H1 (cell line): ENCODE results near the gene CNBD2. TPM values are rescaled to one million over a fixed set of nuclear protein-coding genes. Genes with fewer than 3 reads are reported as not detected.

Experiments used
- CTCF ChIA-PET: fragments of 300-600 bp; sonication (Branson Sonifier 250); formaldehyde crosslinking; loops from one replicate; lab custom pipeline; 2021; ENCODE audit not compliant: partially characterized antibody; lab: Charles Lee
- POLR2A ChIA-PET: fragments of 300-600 bp; sonication (Branson Sonifier 250); formaldehyde crosslinking; loops from one replicate; lab custom pipeline; 2021; ENCODE audit warnings: inconsistent platforms; ENCODE audit not compliant: partially characterized antibody; lab: Charles Lee
- DNase-seq, 2 experiments: peaks; one replicate each; pipeline versions ENCODE4 v3.0.0 to v3.0.0-alpha.2; 2010 to 2022; ENCODE audit warnings: low spot score in 2 of 2, low read depth in 1 of 2, mixed read lengths in 1 of 2
- FAIRE-seq: peaks from 2 replicates; lab custom pipeline; 2011; peaks lifted over from hg19 to GRCh38; lab: Jason Lieb, UNC
- H2AFZ ChIP-seq: 2 replicates; pipeline ENCODE4 v1.8.1; 2012; ENCODE audit warnings: low read length, inconsistent platforms
- H2AK5ac ChIP-seq: 2 replicates; pipeline ENCODE4 v1.6.1; 2013; ENCODE audit warnings: low read depth, low read length
- H2BK120ac ChIP-seq: replicated peaks from 2 replicates; pipeline ENCODE3; 2013; ENCODE audit warnings: low read depth, low read length, inconsistent platforms
- H2BK12ac ChIP-seq: 2 replicates; pipeline ENCODE4 v1.6.1; 2013; ENCODE audit warnings: low read depth, low read length
- H2BK15ac ChIP-seq: 2 replicates; pipeline ENCODE4 v1.6.1; 2013; ENCODE audit warnings: low read length
- H2BK20ac ChIP-seq: 2 replicates; pipeline ENCODE4 v1.6.1; 2013; ENCODE audit warnings: low read length
- H2BK5ac ChIP-seq: 2 replicates; pipeline ENCODE4 v1.6.1; 2013; ENCODE audit warnings: low read depth, low read length
- H3K14ac ChIP-seq: 2 replicates; pipeline ENCODE4 v1.6.1; 2013; ENCODE audit warnings: inconsistent platforms; ENCODE audit not compliant: insufficient read length
- H3K18ac ChIP-seq: 2 replicates; pipeline ENCODE4 v1.6.1; 2013; ENCODE audit warnings: low read length; ENCODE audit errors: extremely low read depth
- H3K23ac ChIP-seq: 2 replicates; pipeline ENCODE4 v1.6.1; 2013; ENCODE audit warnings: inconsistent platforms; ENCODE audit not compliant: insufficient read length
- H3K23me2 ChIP-seq: 2 replicates; pipeline ENCODE4 v1.6.1; 2013; ENCODE audit warnings: low read depth, low read length
- H3K27ac ChIP-seq: 2 replicates; pipeline ENCODE4 v1.6.1; 2011; ENCODE audit warnings: low read depth, low read length, inconsistent platforms
- H3K27me3 ChIP-seq, 4 experiments: replicated peaks in 1 of 4; 1 replicate in 1 of 4; 2 replicates in 3 of 4; pipeline versions ENCODE4 v1.6.1 to v1.8.1; 2011 to 2013; ENCODE audit warnings: low read length in 3 of 4, mild to moderate bottlenecking in 3 of 4, inconsistent platforms in 2 of 4, mixed read lengths in 2 of 4, moderate library complexity in 1 of 4; ENCODE audit not compliant: control insufficient read depth in 3 of 4, insufficient read depth in 3 of 4; ENCODE audit errors: extremely low read depth in 1 of 4
- H3K36me3 ChIP-seq, 4 experiments: 2 replicates each; pipeline versions ENCODE4 v1.6.1 to v1.8.1; 2011 to 2013; ENCODE audit warnings: mild to moderate bottlenecking in 4 of 4, low read length in 3 of 4, moderate library complexity in 2 of 4, control low read depth in 1 of 4, inconsistent platforms in 1 of 4; ENCODE audit not compliant: insufficient read depth in 4 of 4, control insufficient read depth in 2 of 4
- H3K4ac ChIP-seq: replicated peaks from 2 replicates; pipeline ENCODE3; 2013; ENCODE audit warnings: low read length, low read depth, mixed read lengths, inconsistent platforms; ENCODE audit not compliant: insufficient read length
- H3K4me1 ChIP-seq, 4 experiments: replicated peaks in 1 of 4; 1 replicate in 1 of 4; 2 replicates in 3 of 4; pipeline versions ENCODE4 v1.6.1 to v1.8.1; 2011 to 2013; ENCODE audit warnings: low read length in 3 of 4, inconsistent platforms in 2 of 4, mixed read lengths in 1 of 4; ENCODE audit not compliant: insufficient read depth in 4 of 4, control insufficient read depth in 3 of 4
- H3K4me2 ChIP-seq, 2 experiments: 2 replicates each; pipeline versions ENCODE4 v1.6.1 to v1.8.1; 2011 to 2013; ENCODE audit warnings: low read depth in 2 of 2, low read length in 2 of 2, control low read depth in 1 of 2, inconsistent platforms in 1 of 2, mild to moderate bottlenecking in 1 of 2; ENCODE audit not compliant: insufficient read depth in 1 of 2
- H3K4me3 ChIP-seq, 4 experiments: fragments of 200-600, 300-600 bp in 1 of 4; sonication (generic), shearing (Covaris generic), sonication (Bioruptor Twin) in 1 of 4; 2 replicates each; pipeline versions ENCODE4 v1.5.1 to v1.8.1; 2011 to 2016; ENCODE audit warnings: low read length in 4 of 4, low read depth in 3 of 4, control low read depth in 2 of 4, inconsistent platforms in 2 of 4, mild to moderate bottlenecking in 2 of 4, mixed read lengths in 1 of 4, moderate library complexity in 1 of 4; ENCODE audit not compliant: insufficient read depth in 2 of 4; ENCODE audit errors: extremely low read depth in 1 of 4
- H3K56ac ChIP-seq: replicated peaks from 2 replicates; pipeline ENCODE3; 2013; ENCODE audit warnings: low read depth, mild to moderate bottlenecking, mixed read lengths, low read length, inconsistent platforms; ENCODE audit not compliant: insufficient read length
- H3K79me1 ChIP-seq: 2 replicates; pipeline ENCODE4 v1.6.1; 2013; ENCODE audit warnings: low read depth, low read length, control low read depth
- H3K79me2 ChIP-seq, 2 experiments: 2 replicates each; pipeline versions ENCODE4 v1.6.1 to v1.8.1; 2012 to 2013; ENCODE audit warnings: low read length in 2 of 2, mild to moderate bottlenecking in 2 of 2, inconsistent platforms in 1 of 2; ENCODE audit not compliant: insufficient read depth in 2 of 2, control insufficient read depth in 1 of 2
- H3K9ac ChIP-seq, 4 experiments: replicated peaks in 1 of 4; 1 replicate in 1 of 4; 2 replicates in 3 of 4; pipeline versions ENCODE4 v1.6.1 to v1.8.1; 2011 to 2013; ENCODE audit warnings: low read depth in 3 of 4, low read length in 3 of 4, control low read depth in 2 of 4, mild to moderate bottlenecking in 2 of 4, moderate library complexity in 2 of 4, inconsistent platforms in 1 of 4; ENCODE audit errors: extremely low read depth in 1 of 4
- H3K9me3 ChIP-seq, 2 experiments: 2 replicates each; pipeline versions ENCODE4 v1.6.1 to v1.8.1; 2012 to 2013; ENCODE audit warnings: mild to moderate bottlenecking in 2 of 2, moderate library complexity in 2 of 2, control low read depth in 1 of 2, inconsistent platforms in 1 of 2, low read depth in 1 of 2, low read length in 1 of 2, mixed read lengths in 1 of 2; ENCODE audit not compliant: insufficient read depth in 2 of 2
- H4K20me1 ChIP-seq, 2 experiments: replicated peaks in 1 of 2; 2 replicates each; pipeline versions ENCODE3 to v1.8.1; 2011 to 2013; ENCODE audit warnings: inconsistent platforms in 2 of 2, low read length in 2 of 2, mild to moderate bottlenecking in 1 of 2; ENCODE audit not compliant: insufficient read depth in 2 of 2, control insufficient read depth in 1 of 2
- H4K5ac ChIP-seq: 2 replicates; pipeline ENCODE4 v1.6.1; 2013; ENCODE audit warnings: low read length, low read depth, mixed read lengths, inconsistent platforms; ENCODE audit not compliant: insufficient read length
- H4K8ac ChIP-seq: 2 replicates; pipeline ENCODE4 v1.8.0; 2013; ENCODE audit warnings: mild to moderate bottlenecking, moderate library complexity, low read length, inconsistent platforms; ENCODE audit not compliant: insufficient read depth; ENCODE audit errors: extremely low read depth
- H4K91ac ChIP-seq: replicated peaks from 2 replicates; pipeline ENCODE3; 2013; ENCODE audit warnings: low read length, mixed read lengths, inconsistent platforms; ENCODE audit not compliant: insufficient read length
- CBX5 ChIP-seq: fragments of 300-800, 300-1000 bp; sonication (generic); IDR thresholded peaks from 2 replicates; pipeline ENCODE4 v1.7.1; 2016; ENCODE audit warnings: antibody characterized with exemption, low read length, low read depth
- CEBPB ChIP-seq: IDR thresholded peaks from 2 replicates; pipeline ENCODE4 v1.6.1; 2012; ENCODE audit warnings: low read depth, low read length
- PHF8 ChIP-seq: fragments of 200-600 bp; sonication (generic); conservative IDR thresholded peaks from 2 replicates; pipeline ENCODE4 v1.7.1; 2012; ENCODE audit warnings: low read depth, mild to moderate bottlenecking, inconsistent platforms, low read length, moderate library complexity
- WGBS, 2 experiments: shearing (Covaris generic) in 1 of 2; methylation state at CpG; one replicate each; pipeline versions ENCODE4 v1.1.6 to v1.1.7; 2013 to 2015; ENCODE audit warnings: low lambda C conversion rate in 2 of 2, mixed read lengths in 2 of 2, inconsistent platforms in 1 of 2, low coverage in 1 of 2, missing lambda C conversion rate in 1 of 2; ENCODE audit not compliant: insufficient replicate concordance in 2 of 2, insufficient coverage in 1 of 2, insufficient read length in 1 of 2; ENCODE audit errors: extremely low coverage in 1 of 2, missing lambda C conversion rate in 1 of 2; 5-methylcytosine and 5-hydroxymethylcytosine counted together
- polyA plus RNA-seq, 7 experiments: library from polyadenylated mRNA; depleted of rRNA in 3 of 7; stranded (reverse) in 5 of 7; unstranded in 2 of 7; fragments of >200 nt in 5 of 7; fragments of 200-250 nt in 2 of 7; gene quantifications; 1 replicate in 5 of 7; 2 replicates in 1 of 7; 4 replicates in 1 of 7; pipeline versions ENCODE4 v1.2.1 to v1.2.3, GENCODE V29; 2011 to 2013; ENCODE audit warnings: missing spikeins in 2 of 7, mixed read lengths in 2 of 7
- total RNA-seq: library from RNA; stranded (reverse); fragmentation: NEBNext Ultra II Directional; extraction: Animal tissue kit (Norgen Biotek cat#: 25700); gene quantifications from 2 replicates; pipeline ENCODE4 v1.2.1, GENCODE V29; 2021

The CNBD2 gene
- total and polyA plus RNA-seq, 2 of the 8 experiments (the other 6 are each of a cell fraction or from before 2014, with no cell fraction given): 2.6 to 4.5 TPM

DNA sequence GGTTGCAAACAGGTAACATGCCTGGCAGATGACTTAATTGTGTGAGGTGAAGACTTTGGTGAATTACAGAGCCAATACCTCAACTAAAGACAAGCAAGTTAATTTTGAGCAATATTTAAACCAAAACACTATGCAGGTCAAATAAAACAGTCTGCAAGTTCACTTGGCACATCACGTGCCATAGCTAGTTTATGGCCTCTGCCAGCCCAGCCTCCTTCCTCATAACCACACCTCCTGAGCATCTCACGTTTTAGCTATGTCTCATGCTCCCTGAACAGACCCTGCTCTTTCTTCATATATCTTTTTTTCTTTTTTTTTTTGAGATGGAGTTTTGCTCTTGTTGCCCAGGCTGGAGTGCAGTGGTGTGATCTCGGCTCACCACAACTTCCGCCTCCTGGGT, 4.5 kb upstream of the CNBD2 start:
- Histone ChIP-seq H3K4me1 (peaks cover 0 to 2% (median 0%) of the 10 kb centered on the region in 4 experiments; a peak in 2 of 7 replicates), H3K79me1 (no peaks in the 10 kb centered on the region), H3K23me2 (peaks cover 3% of the 10 kb centered on the region; the same call in 1 of the 2 replicates), H2AFZ (no peak overlapping the region), H2BK12ac (no peak overlapping the region), H3K23ac (no peak overlapping the region), H3K4ac (no peak overlapping the region), H3K4me3 (no peak overlapping the region), H3K9ac (no peak overlapping the region), H2BK5ac (no peak overlapping the region), H2BK20ac (no peak overlapping the region), H3K27me3 (no peaks in the 10 kb centered on the region; a peak in 1 of 7 replicates), H4K91ac (no peak overlapping the region), H4K5ac (no peak overlapping the region), H3K4me2 (no peak overlapping the region), H4K8ac (no peak overlapping the region), H2BK15ac (no peak overlapping the region), H3K79me2 (no peaks in the 10 kb centered on the region), H3K36me3 (no peaks in the 10 kb centered on the region), H2AK5ac (no peak overlapping the region), H3K18ac (no peak overlapping the region), H3K56ac (no peak overlapping the region), H3K14ac (no peak overlapping the region), H2BK120ac (no peak overlapping the region), H3K27ac (no peak overlapping the region), H4K20me1 (no peaks in the 10 kb centered on the region), H3K9me3 (no peaks in the 10 kb centered on the region)
- ChIA-PET POLR2A (interaction anchor here (1.2 kb wide), 1 partner anchor 9 kb away, joined by 7 read pairs; the partner anchor contains the start of gene SCAND1), CTCF (interaction anchor here (0.7 to 3.0 kb wide), 5 partner anchors 10 to 175 kb away, joined by 3 to 10 read pairs (median 7); partner anchors contain the start of gene SCAND1)
- no peak for TF ChIP-seq CEBPB
- TF ChIP-seq PHF8: no peak
- no peak for TF ChIP-seq CBX5
- FAIRE-seq: no peak
- WGBS, 2 experiments: 90% methylated on average over 4 of the region's 4 CpGs; no CpG with 5 or more reads in 1 of the 2 experiments
- no peak for DNase-seq
